KMS-11 (cell line): ENCODE data around the gene GDE1.

Experiments
- H2AFZ ChIP-seq: fragments of 200-600 bp; sonication (generic); 2 replicates; pipeline ENCODE4 v1.6.1; 2016; ENCODE audit warnings: antibody characterized with exemption, mixed run types, low read depth
- H3K27ac ChIP-seq: fragments of 200-600 bp; sonication (generic); 2 replicates; pipeline ENCODE4 v1.6.1; 2016; ENCODE audit warnings: mild to moderate bottlenecking, mixed run types
- H3K27me3 ChIP-seq: fragments of 200-600 bp; sonication (generic); 2 replicates; pipeline ENCODE4 v1.6.1; 2017; ENCODE audit warnings: mild to moderate bottlenecking, low read depth, mixed run types, moderate library complexity; ENCODE audit not compliant: insufficient read depth
- H3K36me3 ChIP-seq: fragments of 200-600 bp; sonication (generic); 2 replicates; pipeline ENCODE4 v1.6.1; 2017; ENCODE audit warnings: mild to moderate bottlenecking, mixed run types; ENCODE audit not compliant: insufficient read depth
- H3K4me1 ChIP-seq: fragments of 200-600 bp; sonication (generic); 2 replicates; pipeline ENCODE4 v1.6.1; 2016; ENCODE audit warnings: mild to moderate bottlenecking, low read depth, mixed run types; ENCODE audit not compliant: poor library complexity, severe bottlenecking
- H3K4me2 ChIP-seq: fragments of 200-600 bp; sonication (generic); 2 replicates; pipeline ENCODE4 v1.7.0; 2016; ENCODE audit warnings: mild to moderate bottlenecking, mixed run types
- H3K4me3 ChIP-seq: fragments of 200-600 bp; sonication (generic); IDR thresholded peaks from 2 replicates; pipeline ENCODE4 v1.6.1; 2017; ENCODE audit warnings: low read depth, low read length, mixed read lengths; ENCODE audit not compliant: insufficient read depth
- H3K79me2 ChIP-seq: fragments of 200-600 bp; sonication (generic); 2 replicates; pipeline ENCODE4 v1.6.1; 2016; ENCODE audit warnings: low read depth, mixed run types; ENCODE audit not compliant: insufficient read depth
- H3K9ac ChIP-seq: fragments of 200-600 bp; sonication (generic); 2 replicates; pipeline ENCODE4 v1.6.1; 2016; ENCODE audit warnings: mild to moderate bottlenecking, mixed run types
- H4K20me1 ChIP-seq: fragments of 200-600 bp; sonication (generic); 2 replicates; pipeline ENCODE4 v1.6.1; 2016; ENCODE audit warnings: mild to moderate bottlenecking, mixed run types; ENCODE audit not compliant: insufficient read depth
- CTCF ChIP-seq: fragments of 200-600 bp; sonication (generic); conservative IDR thresholded peaks from 2 replicates; pipeline ENCODE4 v1.6.1; 2017; ENCODE audit warnings: low read depth, mild to moderate bottlenecking, antibody characterized with exemption, low read length, moderate library complexity, mixed read lengths

GDE1 gene

GRCh38 chr16:19525385-19525723 is 3.5 kb upstream of the GDE1 start:
- H3K36me3 ChIP-seq: no peaks in the 10 kb centered on the region
- TF ChIP-seq CTCF: no peak
- H4K20me1 ChIP-seq: no peaks in the 10 kb centered on the region
- H3K9ac ChIP-seq: no peak overlapping the region
- no peaks in the 10 kb centered on the region for H3K27me3 ChIP-seq
- H3K4me3 ChIP-seq: no peak overlapping the region
- no peak overlapping the region for H3K27ac ChIP-seq
- H3K4me1 ChIP-seq: peaks cover 29% of the 10 kb centered on the region
- H3K79me2 ChIP-seq: peaks cover 9% of the 10 kb centered on the region; the same call in 1 of the 2 replicates
- H2AFZ ChIP-seq: no peak overlapping the region
- H3K4me2 ChIP-seq: no peak overlapping the region

- H3K9ac ChIP-seq: peak overlapping the region; percentile 81
- H3K4me1 ChIP-seq: peaks cover 34% of the 10 kb centered on the region
- TF ChIP-seq CTCF: no peak
- H4K20me1 ChIP-seq: no peaks in the 10 kb centered on the region
- no peaks in the 10 kb centered on the region for H3K27me3 ChIP-seq
- peak overlapping the region; percentile 87 for H2AFZ ChIP-seq
- H3K36me3 ChIP-seq: no peaks in the 10 kb centered on the region
- H3K79me2 ChIP-seq: peaks cover 15% of the 10 kb centered on the region
- no peak overlapping the region for H3K27ac ChIP-seq
- H3K4me2 ChIP-seq: peak overlapping the region; percentile 81
- no peak overlapping the region for H3K4me3 ChIP-seq
Observed at GRCh38 chr16:19524616-19525384, 2.9 kb upstream of the GDE1 start.

GRCh38 chr16:19524356-19524615 is 2.4 kb upstream of the GDE1 start:
- Histone ChIP-seq H3K9ac (peak overlapping the region; percentile 81), H4K20me1 (no peaks in the 10 kb centered on the region), H3K4me1 (peaks cover 39% of the 10 kb centered on the region), H3K27me3 (no peaks in the 10 kb centered on the region), H3K36me3 (no peaks in the 10 kb centered on the region), H3K27ac (peak overlapping the region; percentile 38; the same call in 1 of the 2 replicates), H2AFZ (peak overlapping the region; percentile 87), H3K4me2 (peak overlapping the region; percentile 81), H3K4me3 (no peak overlapping the region), H3K79me2 (peaks cover 19% of the 10 kb centered on the region)
- no peak for TF ChIP-seq CTCF

GRCh38 chr16:19523559-19524355 is 1.9 kb upstream of the GDE1 start, which contains the start of gene CCP110:
Gene CCP110, plus strand, starts transcription at chr16:19523942. Its CDS starts 3,940 bp downstream, at chr16:19527882.
- H3K4me1 ChIP-seq: peaks cover 39% of the 10 kb centered on the region
- H2AFZ ChIP-seq: peak within 1 kb of the TSS; percentile 87
- peaks cover 23% of the 10 kb centered on the region for H3K79me2 ChIP-seq
- no peaks in the 10 kb centered on the region for H4K20me1 ChIP-seq
- no peak for TF ChIP-seq CTCF
- peak within 1 kb of the TSS; percentile 81 for H3K9ac ChIP-seq
- H3K36me3 ChIP-seq: no peaks in the 10 kb centered on the region
- peak within 1 kb of the TSS; percentile 38 for H3K27ac ChIP-seq
- no peaks in the 10 kb centered on the region for H3K27me3 ChIP-seq
- no peak within 1 kb of the TSS for H3K4me3 ChIP-seq
- peak within 1 kb of the TSS; percentile 81 for H3K4me2 ChIP-seq
